GM10248 (cell line): ENCODE results near the gene GFOD2.

Experiments
- CTCF ChIA-PET: fragments of 300-600 bp; sonication (Branson Sonifier 250); formaldehyde crosslinking; extraction: SDS; loops from one replicate; lab custom pipeline; 2021; ENCODE audit warnings: antibody characterized with exemption; lab: Yijun Ruan, JAX
- POLR2A ChIA-PET: fragments of 350-650 bp; sonication (Branson Sonifier 250); formaldehyde crosslinking; extraction: SDS; loops from one replicate; lab custom pipeline; 2020; ENCODE audit warnings: antibody characterized with exemption; lab: Yijun Ruan, JAX
- DNase-seq: peaks from one replicate; pipeline ENCODE4 v3.0.0; 2012; ENCODE audit errors: extremely low spot score
- CTCF ChIP-seq: IDR thresholded peaks from 2 replicates; pipeline ENCODE4 v1.5.1; 2012; ENCODE audit warnings: mild to moderate bottlenecking, low read depth; ENCODE audit errors: extremely low read depth, missing control alignments, control extremely low read depth

The GFOD2 gene

DNA sequence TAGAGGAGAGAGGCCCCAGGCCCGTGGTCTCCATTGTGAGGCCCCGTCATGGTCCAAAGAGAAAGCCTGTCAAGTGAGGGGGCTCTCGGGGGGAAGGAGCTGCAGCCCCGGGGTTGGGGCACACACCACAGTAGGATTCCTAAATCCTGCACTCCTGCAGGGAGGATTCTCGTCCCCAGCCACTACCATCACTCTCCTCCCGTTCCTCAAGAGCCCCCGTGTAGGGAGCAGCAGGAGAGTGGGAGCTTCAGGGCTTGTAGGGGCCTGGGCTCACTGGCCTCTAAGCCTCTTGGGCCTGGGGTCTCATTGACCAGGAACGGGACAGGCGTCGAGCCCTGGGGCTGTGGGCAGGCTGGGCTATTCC is 51.7 kb downstream of the GFOD2 start:
- ChIA-PET POLR2A (no interaction called here), CTCF (interaction anchor here (0.6 to 18.5 kb wide), 36 partner anchors 8 to 550 kb away, joined by 3 to 357 read pairs (median 5); partner anchors contain the start of genes ACD, ATP6V0D1, CARMIL2 and CTCF)
- TF ChIP-seq CTCF = no peak
- DNase-seq = no peak

DNA sequence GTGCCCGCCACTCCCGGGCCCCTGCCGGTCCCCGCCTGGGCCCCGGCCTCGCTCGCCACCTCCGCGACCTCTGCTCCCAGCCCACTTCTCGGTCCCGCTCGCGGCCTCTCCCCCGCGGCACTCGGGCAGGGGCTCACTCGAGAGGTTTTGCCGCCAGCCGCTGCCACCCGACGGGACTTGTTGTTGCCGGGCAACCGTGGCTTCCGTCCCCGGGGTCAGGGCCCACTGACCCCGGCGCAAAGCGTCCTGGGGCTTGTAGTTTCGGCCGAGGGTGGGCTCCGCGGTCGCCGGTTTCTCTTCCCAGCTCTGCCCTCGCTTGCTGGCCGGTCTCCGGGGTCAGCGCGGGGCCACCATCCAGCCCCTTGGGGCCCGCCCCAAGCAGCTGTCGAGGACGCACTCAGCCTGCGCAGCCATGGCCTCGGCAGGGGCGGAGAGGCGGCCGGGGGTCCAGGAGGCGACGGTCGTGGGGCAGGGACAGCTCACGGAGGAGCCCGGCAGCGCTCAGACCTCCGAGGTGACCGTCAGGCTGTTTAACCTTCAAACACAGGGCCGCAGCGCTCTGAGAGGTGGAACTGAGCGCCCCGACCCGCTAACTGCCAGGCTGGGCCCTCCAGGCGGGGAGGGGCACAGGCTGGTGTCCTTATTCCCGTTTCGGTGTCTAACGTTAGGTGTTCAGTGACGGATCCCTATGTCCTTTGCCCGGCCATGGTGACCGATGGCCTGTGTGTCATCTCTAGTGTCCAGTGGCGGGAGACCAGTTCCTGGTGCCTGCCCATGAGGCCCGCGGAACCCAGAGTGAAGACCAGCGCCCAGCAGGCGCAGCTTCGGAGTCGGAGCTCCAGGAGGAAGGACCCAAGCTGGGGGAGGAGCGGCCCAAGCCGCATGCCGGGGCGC is 52.3 kb downstream of the GFOD2 start, which contains the start of the genes C16orf86 and ENKD1:
C16orf86 (plus strand) TSS at position 256 of the 894 bp plus-strand sequence; CDS start at position 413, 157 bp downstream.
ENKD1 (minus strand) TSS at position 192 of the 894 bp plus-strand sequence. CDS start 308 bp downstream, outside the sequence.
- DNase-seq = peak; percentile 93
- no peak for TF ChIP-seq CTCF
- CTCF ChIA-PET = interaction anchor here (0.6 to 18.5 kb wide), 37 partner anchors 8 to 550 kb away, joined by 3 to 357 read pairs (median 5); partner anchors contain the start of genes ACD, ATP6V0D1, CARMIL2 and CTCF
- POLR2A ChIA-PET = no interaction called here

GRCh38 chr16:67666032-67666551 is 53.0 kb downstream of the GFOD2 start:
- ChIA-PET POLR2A (no interaction called here), CTCF (interaction anchor here (0.9 to 18.5 kb wide), 13 partner anchors 15 to 374 kb away, joined by 3 to 357 read pairs (median 5); partner anchors contain the start of genes CARMIL2, CTCF and RIPOR1)
- no peak for DNase-seq
- no peak for TF ChIP-seq CTCF

DNA sequence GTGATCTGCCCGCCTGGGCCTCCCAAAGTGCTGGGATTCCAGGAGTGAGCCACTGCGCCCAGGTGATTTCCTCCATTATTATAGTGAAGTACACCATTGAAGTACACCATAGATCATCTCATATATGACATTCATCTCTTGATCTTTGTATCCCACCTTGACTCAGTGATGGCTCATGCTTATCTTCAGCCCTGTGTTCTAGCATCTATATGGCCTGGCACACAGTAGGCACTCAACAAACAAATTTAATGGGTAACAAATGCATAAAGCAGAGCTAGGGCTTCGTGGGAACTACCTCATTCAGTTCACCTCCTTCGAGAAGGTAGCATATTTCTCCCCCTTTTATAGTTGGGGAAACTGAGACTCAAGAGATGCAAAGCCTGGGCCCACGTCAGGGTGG is 53.5 kb downstream of the GFOD2 start:
- POLR2A ChIA-PET = no interaction called here
- DNase-seq = no peak
- CTCF ChIA-PET = interaction anchor here (0.9 to 18.5 kb wide), 9 partner anchors 22 to 374 kb away, joined by 3 to 357 read pairs (median 6); partner anchors contain the start of genes ATP6V0D1, CTCF and RIPOR1
- TF ChIP-seq CTCF = no peak

DNA sequence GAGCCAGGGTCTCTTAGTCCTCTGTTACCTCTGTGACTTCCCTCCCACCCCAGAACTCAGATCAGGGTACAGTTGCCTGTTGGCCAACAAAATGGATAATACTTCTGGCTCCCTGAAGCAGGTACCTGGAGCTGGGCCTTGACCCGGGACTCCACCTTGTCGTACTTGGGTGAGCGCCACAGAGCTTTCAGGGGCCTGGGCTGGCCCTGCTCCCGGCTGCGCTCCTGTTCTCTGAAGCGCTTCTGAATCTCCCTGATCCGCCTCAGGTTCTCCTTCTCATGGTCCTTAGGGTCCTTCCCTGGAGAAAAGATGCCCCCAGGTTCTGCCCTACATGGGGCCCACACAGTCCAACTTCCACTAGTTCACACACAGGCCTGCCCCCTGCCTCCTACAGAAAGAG is 54.2 kb downstream of the GFOD2 start:
- TF ChIP-seq CTCF = no peak
- ChIA-PET CTCF (interaction anchor here (0.7 to 18.5 kb wide), 8 partner anchors 53 to 375 kb away, joined by 3 to 357 read pairs (median 8); partner anchors contain the start of genes ATP6V0D1, CTCF and RIPOR1), POLR2A (no interaction called here)
- no peak for DNase-seq

- DNase-seq = no peak
- CTCF ChIA-PET = interaction anchor here (0.7 to 18.5 kb wide), 10 partner anchors 9 to 183 kb away, joined by 3 to 357 read pairs (median 12); partner anchors contain the start of genes ATP6V0D1, CARMIL2, CTCF and RIPOR1
- POLR2A ChIA-PET = interaction anchor here (0.5 to 0.6 kb wide), 2 partner anchors 90 to 94 kb away, joined by 3 to 4 read pairs; no protein-coding TSS in a partner anchor
- no peak for TF ChIP-seq CTCF
Measured at GRCh38 chr16:67664258-67664657, 54.9 kb downstream of the GFOD2 start.
